Kidney (tissue), 14 donors: ENCODE results near the gene RNF123. TPM values are rescaled to one million over a fixed set of nuclear protein-coding genes. Genes with fewer than 3 reads are reported as not detected.
A peak's percentile ranks its signal among the peaks of the same experiment; 100 is the strongest.

Source experiments
- DNase-seq, 5 donors: peaks; one replicate each; pipeline ENCODE4 v3.0.0-alpha.2; 2013 to 2020
- FAIRE-seq: peaks from 2 replicates; lab custom pipeline; 2012; peaks lifted over from hg19 to GRCh38; lab: Jason Lieb, UNC
- H3K27ac ChIP-seq, 2 donors: one replicate each; pipeline ENCODE4 v1.7.0; 2013; ENCODE audit warnings: low read depth in 2 of 2, low read length in 2 of 2, inconsistent platforms in 1 of 2
- H3K27me3 ChIP-seq: one replicate; pipeline ENCODE4 v1.7.1; 2013; ENCODE audit warnings: low read length, inconsistent platforms; ENCODE audit not compliant: control insufficient read depth, insufficient read depth
- H3K36me3 ChIP-seq, 3 donors: one replicate each; pipeline versions ENCODE4 v1.7.0 to v1.7.1; 2013; ENCODE audit warnings: low read length in 3 of 3, control low read depth in 1 of 3, inconsistent platforms in 1 of 3; ENCODE audit not compliant: insufficient read depth in 3 of 3, control insufficient read depth in 2 of 3
- H3K4me1 ChIP-seq, 3 donors: one replicate each; pipeline versions ENCODE4 v1.7.0 to v1.7.1; 2013; ENCODE audit warnings: low read length in 3 of 3, inconsistent platforms in 1 of 3, low read depth in 1 of 3; ENCODE audit not compliant: control insufficient read depth in 2 of 3, insufficient read depth in 2 of 3
- H3K4me3 ChIP-seq, 3 donors: one replicate each; pipeline versions ENCODE4 v1.7.0 to v1.8.1; 2013; ENCODE audit warnings: low read length in 3 of 3, control low read depth in 1 of 3, inconsistent platforms in 1 of 3
- H3K9ac ChIP-seq, 3 donors: one replicate each; pipeline versions ENCODE4 v1.7.0 to v1.7.1; 2013; ENCODE audit warnings: low read length in 3 of 3, control low read depth in 1 of 3, inconsistent platforms in 1 of 3
- H3K9me3 ChIP-seq, 3 donors: one replicate each; pipeline versions ENCODE4 v1.7.0 to v1.7.1; 2013; ENCODE audit warnings: low read length in 3 of 3, control low read depth in 1 of 3, inconsistent platforms in 1 of 3; ENCODE audit not compliant: control insufficient read depth in 2 of 3, insufficient read depth in 1 of 3
- intact Hi-C: fragments of 100-400 bp; cut with DNase I; formaldehyde crosslinking; loops from one replicate; pipeline ENCODE4 v1.11.1; 2022
- polyA plus RNA-seq: library from polyadenylated mRNA; stranded (reverse); fragments of 350-450 nt; fragmentation: Illumina TruSeq; extraction: RNeasy Lipid Tissue Mini Kit (QIAGEN cat#74804); gene quantifications from one replicate; pipeline ENCODE4 v1.2.3, GENCODE V29; 2014; ENCODE audit warnings: low read depth, low replicate concordance; ENCODE audit not compliant: insufficient read depth
- total RNA-seq: library from RNA; stranded (reverse); fragmentation: NEBNext Ultra II Directional; extraction: Animal tissue kit (Norgen Biotek cat#: 25700); gene quantifications from one replicate; pipeline ENCODE4 v1.2.1, GENCODE V29; 2021
- TF ChIP-seq, protein P1 (sequence below): IDR thresholded peaks from 3 replicates; pipeline ENCODE4 v1.5.1; 2012; ENCODE audit warnings: mild to moderate bottlenecking, moderate library complexity, borderline replicate concordance; ENCODE audit not compliant: insufficient read depth; ENCODE audit errors: extremely low read depth
- donor health status: control.
- donor health status: control.
- donor health status: control.
- donor health status: control.
- donor health status: control.
- donor health status: DM: yes; HTN: yes; CAD: no.
- donor health status: Normal renal cell carcinoma (clear cell type).

RNF123 gene
- total and polyA plus RNA-seq, 2 donors from 2014 or later: 41.7 to 43.7 TPM

DNA sequence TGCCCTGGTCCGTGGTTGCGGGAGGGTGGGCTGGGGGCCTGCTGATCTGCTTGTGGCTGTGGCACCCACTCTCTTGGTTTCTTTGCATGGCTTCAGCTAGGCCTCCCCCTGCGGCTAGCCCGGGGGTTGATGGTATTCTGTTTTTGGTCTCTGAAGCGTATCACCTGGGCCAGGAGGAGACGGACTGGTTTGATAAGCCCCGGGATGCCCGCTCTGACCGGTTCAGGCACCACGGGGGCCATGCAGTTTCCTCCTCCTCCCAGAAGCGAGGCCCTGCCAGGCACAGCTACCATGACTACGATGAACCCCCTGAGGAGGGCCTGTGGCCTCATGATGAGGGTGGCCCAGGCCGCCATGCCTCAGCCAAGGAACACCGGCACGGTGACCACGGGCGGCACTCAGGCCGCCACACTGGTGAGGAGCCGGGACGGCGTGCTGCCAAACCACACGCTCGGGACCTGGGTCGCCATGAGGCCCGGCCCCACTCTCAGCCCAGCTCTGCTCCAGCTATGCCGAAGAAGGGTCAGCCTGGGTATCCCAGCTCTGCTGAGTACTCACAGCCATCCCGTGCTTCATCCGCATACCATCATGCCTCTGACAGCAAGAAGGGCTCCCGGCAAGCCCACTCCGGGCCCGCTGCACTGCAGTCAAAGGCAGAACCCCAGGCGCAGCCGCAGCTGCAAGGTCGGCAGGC is 26.5 kb upstream of the RNF123 start:
- FAIRE-seq (no peak), DNase-seq (peak in 1 of 5 donors; percentile 65)
- peaks cover 0 to 24% (median 8%) of the 10 kb centered on the region in 3 donors for H3K4me1 ChIP-seq
- H3K9ac ChIP-seq: no peak overlapping the region
- no peaks in the 10 kb centered on the region for H3K27me3 ChIP-seq
- H3K27ac ChIP-seq: no peak overlapping the region
- TF ChIP-seq, protein P1, sequence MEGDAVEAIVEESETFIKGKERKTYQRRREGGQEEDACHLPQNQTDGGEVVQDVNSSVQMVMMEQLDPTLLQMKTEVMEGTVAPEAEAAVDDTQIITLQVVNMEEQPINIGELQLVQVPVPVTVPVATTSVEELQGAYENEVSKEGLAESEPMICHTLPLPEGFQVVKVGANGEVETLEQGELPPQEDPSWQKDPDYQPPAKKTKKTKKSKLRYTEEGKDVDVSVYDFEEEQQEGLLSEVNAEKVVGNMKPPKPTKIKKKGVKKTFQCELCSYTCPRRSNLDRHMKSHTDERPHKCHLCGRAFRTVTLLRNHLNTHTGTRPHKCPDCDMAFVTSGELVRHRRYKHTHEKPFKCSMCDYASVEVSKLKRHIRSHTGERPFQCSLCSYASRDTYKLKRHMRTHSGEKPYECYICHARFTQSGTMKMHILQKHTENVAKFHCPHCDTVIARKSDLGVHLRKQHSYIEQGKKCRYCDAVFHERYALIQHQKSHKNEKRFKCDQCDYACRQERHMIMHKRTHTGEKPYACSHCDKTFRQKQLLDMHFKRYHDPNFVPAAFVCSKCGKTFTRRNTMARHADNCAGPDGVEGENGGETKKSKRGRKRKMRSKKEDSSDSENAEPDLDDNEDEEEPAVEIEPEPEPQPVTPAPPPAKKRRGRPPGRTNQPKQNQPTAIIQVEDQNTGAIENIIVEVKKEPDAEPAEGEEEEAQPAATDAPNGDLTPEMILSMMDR: no peak
- H3K36me3 ChIP-seq: no peaks in the 10 kb centered on the region
- intact Hi-C loops: loop anchor here (10.0 kb wide), 1 partner anchor 118 kb away; no protein-coding TSS in a partner anchor
- H3K4me3 ChIP-seq: no peak overlapping the region
- H3K9me3 ChIP-seq: no peaks in the 10 kb centered on the region

DNA sequence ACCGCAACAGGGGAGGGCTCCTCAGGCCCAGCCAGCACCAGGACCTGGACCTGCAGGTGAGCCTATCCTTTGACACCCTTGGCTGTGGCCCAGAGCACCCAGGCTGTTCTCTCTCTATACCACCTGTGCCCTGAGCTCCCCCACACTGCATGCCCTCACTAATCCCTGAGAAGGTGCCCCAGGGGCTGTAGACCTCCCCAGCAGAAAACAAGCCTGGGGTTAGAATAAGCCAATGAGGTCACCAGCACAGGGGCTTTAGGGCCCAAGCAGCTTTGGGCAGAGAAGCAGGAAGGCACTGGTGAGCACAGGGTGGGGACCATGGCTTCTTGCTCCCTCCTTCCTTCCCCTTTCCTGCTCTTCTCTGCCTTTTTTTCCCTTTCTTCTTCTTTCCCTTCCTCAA is 25.5 kb upstream of the RNF123 start:
- H3K4me1 ChIP-seq: peaks cover 0 to 24% (median 8%) of the 10 kb centered on the region in 3 donors
- intact Hi-C loops: loop anchor here (10.0 kb wide), 1 partner anchor 119 kb away; no protein-coding TSS in a partner anchor
- no peak overlapping the region for H3K27ac ChIP-seq
- H3K4me3 ChIP-seq: no peak overlapping the region
- TF ChIP-seq, protein P1: no peak
- H3K9ac ChIP-seq: no peak overlapping the region
- no peaks in the 10 kb centered on the region for H3K9me3 ChIP-seq
- H3K36me3 ChIP-seq: no peaks in the 10 kb centered on the region
- H3K27me3 ChIP-seq: no peaks in the 10 kb centered on the region
- FAIRE-seq: no peak
- no peak for DNase-seq

DNA sequence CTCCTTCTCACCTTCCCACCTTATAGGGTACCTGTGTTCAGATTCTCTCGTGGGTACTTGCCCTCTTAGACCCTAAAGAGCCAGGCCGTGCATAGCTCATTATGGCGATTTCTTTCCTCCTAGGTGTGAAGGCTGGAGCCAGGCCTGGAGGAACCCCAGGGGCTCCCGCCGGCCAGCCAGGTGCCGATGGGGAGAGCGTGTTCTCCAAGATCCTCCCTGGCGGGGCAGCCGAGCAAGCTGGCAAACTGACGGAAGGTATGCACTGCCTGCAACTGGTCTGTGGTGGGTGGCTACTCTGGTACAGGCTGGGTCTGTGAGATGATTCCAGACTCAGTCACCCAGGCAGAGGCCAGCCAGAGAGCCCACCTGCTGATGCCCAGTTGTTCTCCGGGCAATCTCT is 25.1 kb upstream of the RNF123 start:
- no peak for FAIRE-seq
- no peak overlapping the region for H3K4me3 ChIP-seq
- intact Hi-C loops: loop anchor here (10.0 kb wide), 1 partner anchor 119 kb away; no protein-coding TSS in a partner anchor

More for the DNA sequence above, 25.1 kb upstream of the RNF123 start:
- TF ChIP-seq, protein P1: no peak
- H3K9ac ChIP-seq: no peak overlapping the region
- H3K4me1 ChIP-seq: peaks cover 0 to 24% (median 10%) of the 10 kb centered on the region in 3 donors
- no peaks in the 10 kb centered on the region for H3K27me3 ChIP-seq
- H3K9me3 ChIP-seq: no peaks in the 10 kb centered on the region
- no peak overlapping the region for H3K27ac ChIP-seq
- no peaks in the 10 kb centered on the region for H3K36me3 ChIP-seq
- DNase-seq: no peak
